OCI-LY3 (cell line): ENCODE results near the gene HOXA1.

ENCODE experiments used
- H2AFZ ChIP-seq: fragments of 200-600, 300-600 bp; shearing (Covaris generic); 2 replicates; pipeline ENCODE4 v1.6.0; 2014; ENCODE audit warnings: antibody characterized with exemption, low read depth, low read length
- H3K27ac ChIP-seq: fragments of 200-600, 300-600 bp; sonication (generic); 2 replicates; pipeline ENCODE4 v1.5.1; 2014; ENCODE audit warnings: mild to moderate bottlenecking, low read length, moderate library complexity, mixed read lengths
- H3K27me3 ChIP-seq: fragments of 200-600, 300-600 bp; sonication (generic); 2 replicates; pipeline ENCODE4 v1.6.1; 2014; ENCODE audit warnings: low read depth, low read length, mixed read lengths
- H3K36me3 ChIP-seq: fragments of 200-600, 300-600 bp; sonication (generic); replicated peaks from 2 replicates; pipeline ENCODE3; 2014; ENCODE audit warnings: low read depth, low read length, mixed read lengths
- H3K4me1 ChIP-seq: fragments of 300-600, 200-600 bp; sonication (generic); 2 replicates; pipeline ENCODE4 v1.6.1; 2014; ENCODE audit warnings: low read length, mixed read lengths
- H3K4me2 ChIP-seq: fragments of 200-600, 300-600 bp; sonication (generic); 2 replicates; pipeline ENCODE4 v1.6.1; 2014; ENCODE audit warnings: low read length, mixed read lengths
- H3K4me3 ChIP-seq: fragments of 300-600, 200-600 bp; sonication (generic); 2 replicates; pipeline ENCODE4 v1.5.1; 2014; ENCODE audit warnings: antibody characterized with exemption, mild to moderate bottlenecking, low read length, moderate library complexity
- H3K79me2 ChIP-seq: fragments of 300-600, 200-600 bp; shearing (Covaris generic); 2 replicates; pipeline ENCODE4 v1.6.1; 2014; ENCODE audit warnings: mild to moderate bottlenecking, low read length, mixed read lengths
- H3K9ac ChIP-seq: fragments of 300-600, 200-600 bp; shearing (Covaris generic); 2 replicates; pipeline ENCODE4 v1.6.0; 2014; ENCODE audit warnings: mild to moderate bottlenecking, low read length, moderate library complexity
- H3K9me3 ChIP-seq: fragments of 200-600, 300-600 bp; shearing (Covaris generic); 2 replicates; pipeline ENCODE4 v1.6.1; 2014; ENCODE audit warnings: low read length, mixed read lengths; ENCODE audit not compliant: insufficient read depth
- H4K20me1 ChIP-seq: fragments of 200-600, 300-600 bp; sonication (generic); 2 replicates; pipeline ENCODE4 v1.6.1; 2016; ENCODE audit warnings: low read length, mixed read lengths; ENCODE audit not compliant: insufficient read depth
- CTCF ChIP-seq: fragments of 200-600, 300-600 bp; sonication (generic); IDR thresholded peaks from 2 replicates; pipeline ENCODE4 v1.5.1; 2014; ENCODE audit warnings: antibody characterized with exemption, low read length, low read depth
- EZH2phosphoT487 ChIP-seq: fragments of 200-600 bp; shearing (Covaris generic); IDR thresholded peaks from 2 replicates; pipeline ENCODE4 v1.6.1; 2018; ENCODE audit warnings: antibody characterized with exemption, mixed run types, low read depth

The HOXA1 gene

GRCh38 chr7:27078616-27079233 lies 17.1 kb downstream of the HOXA1 start:
- no peak overlapping the region for H3K4me2 ChIP-seq
- H3K36me3 ChIP-seq: no peaks in the 10 kb centered on the region
- no peak overlapping the region for H2AFZ ChIP-seq
- no peaks in the 10 kb centered on the region for H3K9me3 ChIP-seq
- no peak overlapping the region for H3K27ac ChIP-seq
- H3K4me1 ChIP-seq: peaks cover 11% of the 10 kb centered on the region; the same call in 1 of the 2 replicates
- no peaks in the 10 kb centered on the region for H4K20me1 ChIP-seq
- H3K4me3 ChIP-seq: no peak overlapping the region
- H3K27me3 ChIP-seq: no peaks in the 10 kb centered on the region
- TF ChIP-seq EZH2phosphoT487 (no peak), CTCF (no peak)
- H3K9ac ChIP-seq: no peak overlapping the region
- no peaks in the 10 kb centered on the region for H3K79me2 ChIP-seq

- Histone ChIP-seq H4K20me1 (no peaks in the 10 kb centered on the region), H3K9me3 (no peaks in the 10 kb centered on the region), H3K27me3 (no peaks in the 10 kb centered on the region), H3K4me2 (no peak overlapping the region), H3K79me2 (no peaks in the 10 kb centered on the region), H3K9ac (no peak overlapping the region), H2AFZ (no peak overlapping the region), H3K4me3 (no peak overlapping the region), H3K4me1 (no peaks in the 10 kb centered on the region), H3K27ac (no peak overlapping the region), H3K36me3 (no peaks in the 10 kb centered on the region)
- no peak for TF ChIP-seq CTCF
- TF ChIP-seq EZH2phosphoT487: no peak
Observed at GRCh38 chr7:27073076-27073475, 22.7 kb downstream of the HOXA1 start.

- H3K36me3 ChIP-seq: no peaks in the 10 kb centered on the region
- no peaks in the 10 kb centered on the region for H3K9me3 ChIP-seq
- no peak overlapping the region for H3K4me3 ChIP-seq
- no peak overlapping the region for H3K27ac ChIP-seq
- no peaks in the 10 kb centered on the region for H3K79me2 ChIP-seq
- H3K4me2 ChIP-seq: no peak overlapping the region
- H4K20me1 ChIP-seq: no peaks in the 10 kb centered on the region
- H3K4me1 ChIP-seq: no peaks in the 10 kb centered on the region
- TF ChIP-seq EZH2phosphoT487 (no peak), CTCF (no peak)
- H3K27me3 ChIP-seq: no peaks in the 10 kb centered on the region
- H2AFZ ChIP-seq: no peak overlapping the region
- no peak overlapping the region for H3K9ac ChIP-seq
Observed at GRCh38 chr7:27071622-27072390, 24.0 kb downstream of the HOXA1 start.

- H3K4me3 ChIP-seq: no peak overlapping the region
- TF ChIP-seq EZH2phosphoT487 (no peak), CTCF (no peak)
- H3K4me2 ChIP-seq: no peak overlapping the region
- no peaks in the 10 kb centered on the region for H3K9me3 ChIP-seq
- no peaks in the 10 kb centered on the region for H3K36me3 ChIP-seq
- no peaks in the 10 kb centered on the region for H4K20me1 ChIP-seq
- H3K79me2 ChIP-seq: no peaks in the 10 kb centered on the region
- no peaks in the 10 kb centered on the region for H3K27me3 ChIP-seq
- H3K4me1 ChIP-seq: no peaks in the 10 kb centered on the region
- no peak overlapping the region for H3K27ac ChIP-seq
- H2AFZ ChIP-seq: no peak overlapping the region
- H3K9ac ChIP-seq: no peak overlapping the region
Observed at GRCh38 chr7:27068259-27068658, 27.5 kb downstream of the HOXA1 start.
